Parathyroid adenoma (tissue), 2 donors: ENCODE measurements around the gene UXS1.

Source experiments
- H2AFZ ChIP-seq: fragments of 300-600 bp; sonication (generic); one replicate; pipeline ENCODE4 v1.7.0; 2017; ENCODE audit warnings: antibody characterized with exemption, mild to moderate bottlenecking
- H3K27ac ChIP-seq: fragments of 300-600 bp; sonication (generic); one replicate; pipeline ENCODE4 v1.7.0; 2017
- H3K27me3 ChIP-seq: fragments of 300-600 bp; sonication (generic); one replicate; pipeline ENCODE4 v1.7.0; 2017; ENCODE audit warnings: low read length; ENCODE audit not compliant: control insufficient read depth, insufficient read depth
- H3K36me3 ChIP-seq: fragments of 300-600 bp; sonication (generic); one replicate; pipeline ENCODE4 v1.7.0; 2017; ENCODE audit warnings: low read length; ENCODE audit not compliant: control insufficient read depth, insufficient read depth
- H3K4me1 ChIP-seq: fragments of 300-600 bp; sonication (generic); one replicate; pipeline ENCODE4 v1.7.0; 2017; ENCODE audit warnings: control low read depth
- H3K4me2 ChIP-seq: fragments of 300-600 bp; sonication (generic); one replicate; pipeline ENCODE4 v1.7.0; 2017; ENCODE audit warnings: low read length
- H3K4me3 ChIP-seq: fragments of 300-600 bp; sonication (generic); one replicate; pipeline ENCODE4 v1.7.0; 2017; ENCODE audit warnings: low read depth, low read length
- H3K79me2 ChIP-seq: fragments of 300-600 bp; sonication (generic); one replicate; pipeline ENCODE4 v1.7.0; 2017; ENCODE audit warnings: control low read depth
- H3K9ac ChIP-seq: fragments of 300-600 bp; sonication (generic); one replicate; pipeline ENCODE4 v1.7.0; 2017; ENCODE audit warnings: mild to moderate bottlenecking
- H3K9me3 ChIP-seq: fragments of 300-600 bp; sonication (generic); one replicate; pipeline ENCODE4 v1.7.0; 2017; ENCODE audit warnings: low read length; ENCODE audit not compliant: control insufficient read depth
- CTCF ChIP-seq: fragments of 300-600 bp; sonication (generic); IDR thresholded peaks from one replicate; pipeline ENCODE4 v1.7.0; 2017; ENCODE audit warnings: antibody characterized with exemption, mild to moderate bottlenecking
- donor health status: primary hyperparathyroidism.

The UXS1 gene

GRCh38 chr2:106191511-106192016 is 2.5 kb downstream of the UXS1 start:
- Histone ChIP-seq H2AFZ (no peak overlapping the region), H3K4me1 (peaks cover 6% of the 10 kb centered on the region), H3K27me3 (no peaks in the 10 kb centered on the region), H3K36me3 (no peaks in the 10 kb centered on the region), H3K4me2 (no peak overlapping the region), H3K27ac (no peak overlapping the region), H3K9me3 (no peaks in the 10 kb centered on the region), H3K4me3 (no peak overlapping the region), H3K9ac (no peak overlapping the region), H3K79me2 (peaks cover 33% of the 10 kb centered on the region)
- TF ChIP-seq CTCF: no peak

GRCh38 chr2:106189764-106190468 is 4.2 kb downstream of the UXS1 start:
- Histone ChIP-seq H3K36me3 (no peaks in the 10 kb centered on the region), H3K4me1 (peaks cover 6% of the 10 kb centered on the region), H2AFZ (no peak overlapping the region), H3K4me3 (no peak overlapping the region), H3K4me2 (no peak overlapping the region), H3K9ac (no peak overlapping the region), H3K9me3 (no peaks in the 10 kb centered on the region), H3K27me3 (no peaks in the 10 kb centered on the region), H3K79me2 (peaks cover 37% of the 10 kb centered on the region), H3K27ac (no peak overlapping the region)
- no peak for TF ChIP-seq CTCF

GRCh38 chr2:106189325-106189724 is 4.8 kb downstream of the UXS1 start:
- Histone ChIP-seq H3K9me3 (no peaks in the 10 kb centered on the region), H3K4me2 (no peak overlapping the region), H3K27me3 (no peaks in the 10 kb centered on the region), H3K4me1 (peaks cover 6% of the 10 kb centered on the region), H3K9ac (no peak overlapping the region), H3K79me2 (peaks cover 43% of the 10 kb centered on the region), H3K27ac (no peak overlapping the region), H3K4me3 (no peak overlapping the region), H2AFZ (no peak overlapping the region), H3K36me3 (no peaks in the 10 kb centered on the region)
- no peak for TF ChIP-seq CTCF

GRCh38 chr2:106187273-106187891 is 6.7 kb downstream of the UXS1 start:
- H3K9ac ChIP-seq: no peak overlapping the region
- no peak for TF ChIP-seq CTCF

More at GRCh38 chr2:106187273-106187891, 6.7 kb downstream of the UXS1 start:
- Histone ChIP-seq H2AFZ (no peak overlapping the region), H3K27me3 (no peaks in the 10 kb centered on the region), H3K36me3 (no peaks in the 10 kb centered on the region), H3K4me1 (peaks cover 4% of the 10 kb centered on the region), H3K27ac (no peak overlapping the region), H3K79me2 (peaks cover 39% of the 10 kb centered on the region), H3K4me3 (no peak overlapping the region), H3K4me2 (no peak overlapping the region), H3K9me3 (no peaks in the 10 kb centered on the region)
